GM23338 (cell line): ENCODE data around the gene CEP250.

Experiments
- CREB1 ChIP-seq: fragments of 250-450 bp; sonication (Bioruptor Pico); IDR thresholded peaks from 2 replicates; pipeline ENCODE4 v1.5.0; 2020; ENCODE audit warnings: low read depth, mild to moderate bottlenecking, moderate library complexity
- CTCF ChIP-seq, 2 experiments: fragments of 200-600 bp in 1 of 2; sonication (generic) in 1 of 2; conservative IDR thresholded peaks; 2 replicates each; pipeline versions ENCODE4 v1.5.1 to v1.6.1; 2016 to 2017; ENCODE audit warnings: antibody characterized with exemption in 2 of 2, low read depth in 2 of 2, mild to moderate bottlenecking in 2 of 2, moderate library complexity in 1 of 2
- ETS1 ChIP-seq: IDR thresholded peaks from 2 replicates; pipeline ENCODE4 v1.6.1; 2016; ENCODE audit warnings: antibody characterized with exemption
- EZH2 ChIP-seq: fragments of 200-600 bp; sonication (generic); IDR thresholded peaks from one replicate; pipeline ENCODE4 v1.8.0; 2017; ENCODE audit warnings: antibody characterized with exemption, mild to moderate bottlenecking, low read depth; ENCODE audit not compliant: unreplicated experiment
- EZH2phosphoT487 ChIP-seq: fragments of 200-600 bp; sonication (generic); IDR thresholded peaks from one replicate; pipeline ENCODE4 v1.8.1; 2018; ENCODE audit warnings: antibody characterized with exemption; ENCODE audit not compliant: unreplicated experiment
- JUNB ChIP-seq: IDR thresholded peaks from one replicate; pipeline ENCODE4 v1.6.1; 2016; ENCODE audit warnings: antibody characterized with exemption; ENCODE audit not compliant: unreplicated experiment
- NANOG ChIP-seq: IDR thresholded peaks from 2 replicates; pipeline ENCODE4 v1.6.1; 2016; ENCODE audit warnings: antibody characterized with exemption, borderline replicate concordance
- POLR2AphosphoS5 ChIP-seq: IDR thresholded peaks from 2 replicates; pipeline ENCODE4 v1.6.1; 2016; ENCODE audit warnings: antibody characterized with exemption, low read depth
- REST ChIP-seq: IDR thresholded peaks from one replicate; pipeline ENCODE4 v1.6.1; 2018; ENCODE audit warnings: antibody characterized with exemption; ENCODE audit not compliant: unreplicated experiment
- STAT1 ChIP-seq: IDR thresholded peaks from one replicate; pipeline ENCODE4 v1.6.1; 2016; ENCODE audit warnings: antibody characterized with exemption; ENCODE audit not compliant: unreplicated experiment
- ZNF114 ChIP-seq: fragments of 250-450 bp; sonication (Bioruptor Pico); IDR thresholded peaks from 2 replicates; pipeline ENCODE4 v1.5.0; 2020; ENCODE audit warnings: mild to moderate bottlenecking, moderate library complexity
- ZNF331 ChIP-seq: fragments of 250-450 bp; sonication (Bioruptor Pico); IDR thresholded peaks from 2 replicates; pipeline ENCODE4 v1.5.0; 2020; ENCODE audit warnings: low read depth, mild to moderate bottlenecking, moderate library complexity
- ZNF462 ChIP-seq: fragments of 250-450 bp; sonication (Bioruptor Pico); IDR thresholded peaks from 2 replicates; pipeline ENCODE4 v1.5.0; 2020; ENCODE audit warnings: mild to moderate bottlenecking, moderate library complexity

GRCh38 chr20:35503841-35504561 is 48.6 kb downstream of the CEP250 start:
- TF ChIP-seq CTCF (conservative IDR thresholded peaks at IDR 0.05; ENCODE audit: low read depth in 2 of 2) (no peak), POLR2AphosphoS5 (no peak), JUNB (no peak), ZNF114 (CRISPR knock-in tag) (no peak), STAT1 (no peak), CREB1 (no peak), EZH2 (no peak), REST (no peak), EZH2phosphoT487 (no peak), NANOG (no peak), ZNF331 (no peak), ETS1 (no peak), ZNF462 (no peak)
